NT2/D1 (cell line): ENCODE results near the gene KIAA0232.

ENCODE experiments used
- DNase-seq: peaks from one replicate; pipeline ENCODE4 v3.0.0-alpha.2; 2011; ENCODE audit warnings: low read depth, low spot score
- H3K27me3 ChIP-seq: 2 replicates; pipeline ENCODE4 v1.6.0; 2011; ENCODE audit warnings: mild to moderate bottlenecking; ENCODE audit not compliant: insufficient read length, insufficient read depth
- H3K36me3 ChIP-seq: 2 replicates; pipeline ENCODE4 v1.6.1; 2011; ENCODE audit warnings: mild to moderate bottlenecking, low read length, mixed read lengths; ENCODE audit not compliant: insufficient read depth, insufficient read length
- H3K4me1 ChIP-seq: 2 replicates; pipeline ENCODE4 v1.5.1; 2011; ENCODE audit not compliant: insufficient read depth, insufficient read length
- H3K4me3 ChIP-seq: 2 replicates; pipeline ENCODE4 v1.5.1; 2011; ENCODE audit warnings: low read depth; ENCODE audit not compliant: insufficient read length
- H3K9ac ChIP-seq: 2 replicates; pipeline ENCODE4 v1.6.0; 2011; ENCODE audit warnings: low read depth; ENCODE audit not compliant: insufficient read length
- H3K9me3 ChIP-seq: 2 replicates; pipeline ENCODE4 v1.5.1; 2011; ENCODE audit warnings: mild to moderate bottlenecking, low read length; ENCODE audit not compliant: insufficient read depth
- SUZ12 ChIP-seq: IDR thresholded peaks from 2 replicates; pipeline ENCODE4 v1.6.1; 2011; ENCODE audit not compliant: insufficient read length, insufficient read depth; ENCODE audit errors: extremely low read depth
- YY1 ChIP-seq: IDR thresholded peaks from 2 replicates; pipeline ENCODE4 v1.6.1; 2011; ENCODE audit not compliant: insufficient read length, insufficient read depth
- ZNF274 ChIP-seq: IDR thresholded peaks from 2 replicates; pipeline ENCODE4 v1.6.1; 2011; ENCODE audit warnings: mild to moderate bottlenecking, low read depth, low read length

KIAA0232 gene

GRCh38 chr4:6782147-6782845 is at the start of gene KIAA0232:
Gene KIAA0232, plus strand, starts transcription at chr4:6782727. Its CDS starts 41,727 bp downstream, at chr4:6824454.
- no peak for TF ChIP-seq SUZ12
- TF ChIP-seq YY1, result no peak
- no peak for TF ChIP-seq ZNF274
- Histone ChIP-seq H3K27me3 (peaks cover 12% of the 10 kb centered on the region), H3K4me3 (peak within 1 kb of the TSS; percentile 82), H3K4me1 (peaks cover 16% of the 10 kb centered on the region), H3K9ac (peak within 1 kb of the TSS; percentile 92), H3K36me3 (peaks cover 10% of the 10 kb centered on the region), H3K9me3 (no peaks in the 10 kb centered on the region)
- peak; percentile 84 for DNase-seq

- no peak for DNase-seq
- H3K27me3 ChIP-seq, result peaks cover 3% of the 10 kb centered on the region
- H3K9me3 ChIP-seq, result no peaks in the 10 kb centered on the region
- H3K4me1 ChIP-seq, result peaks cover 14% of the 10 kb centered on the region
- no peak overlapping the region for H3K9ac ChIP-seq
- no peak overlapping the region for H3K4me3 ChIP-seq
- no peak for TF ChIP-seq YY1
- TF ChIP-seq ZNF274, result no peak
- no peak for TF ChIP-seq SUZ12
- H3K36me3 ChIP-seq, result no peaks in the 10 kb centered on the region
These were observed 49.0 kb upstream of the KIAA0232 start for GRCh38 chr4:6733358-6734164.

- H3K9ac ChIP-seq, result no peak overlapping the region
- H3K4me3 ChIP-seq, result no peak overlapping the region
- DNase-seq, result no peak
- TF ChIP-seq SUZ12, result no peak
- no peak for TF ChIP-seq ZNF274
- no peak for TF ChIP-seq YY1
- H3K4me1 ChIP-seq, result peaks cover 10% of the 10 kb centered on the region
- no peaks in the 10 kb centered on the region for H3K9me3 ChIP-seq
- H3K27me3 ChIP-seq, result peaks cover 3% of the 10 kb centered on the region
- H3K36me3 ChIP-seq, result no peaks in the 10 kb centered on the region
These were observed 48.3 kb upstream of the KIAA0232 start for GRCh38 chr4:6734165-6734786.

GRCh38 chr4:6739920-6740319 is 42.6 kb upstream of the KIAA0232 start:
- no peak for DNase-seq
- Histone ChIP-seq H3K4me3 (no peak overlapping the region), H3K27me3 (no peaks in the 10 kb centered on the region), H3K36me3 (no peaks in the 10 kb centered on the region), H3K9ac (no peak overlapping the region), H3K4me1 (no peaks in the 10 kb centered on the region), H3K9me3 (0 out of 2 replicates have a peak, but pooled peaks cover 3% of the 10 kb centered on the region)
- no peak for TF ChIP-seq SUZ12
- no peak for TF ChIP-seq ZNF274
- TF ChIP-seq YY1, result no peak

- no peak overlapping the region for H3K4me3 ChIP-seq
- H3K36me3 ChIP-seq, result no peaks in the 10 kb centered on the region
- H3K4me1 ChIP-seq, result no peaks in the 10 kb centered on the region
- DNase-seq, result no peak
- H3K9me3 ChIP-seq, result 0 out of 2 replicates have a peak, but pooled peaks cover 3% of the 10 kb centered on the region
- H3K27me3 ChIP-seq, result no peaks in the 10 kb centered on the region
- TF ChIP-seq ZNF274 (no peak), YY1 (no peak), SUZ12 (no peak)
- no peak overlapping the region for H3K9ac ChIP-seq
These were observed 42.2 kb upstream of the KIAA0232 start for GRCh38 chr4:6740347-6740746.

- Histone ChIP-seq H3K36me3 (no peaks in the 10 kb centered on the region), H3K9ac (no peak overlapping the region), H3K4me3 (no peak overlapping the region), H3K4me1 (peaks cover 5% of the 10 kb centered on the region), H3K27me3 (no peaks in the 10 kb centered on the region), H3K9me3 (0 out of 2 replicates have a peak, but pooled peaks cover 3% of the 10 kb centered on the region)
- no peak for DNase-seq
- TF ChIP-seq YY1, result no peak
- TF ChIP-seq SUZ12, result no peak
- TF ChIP-seq ZNF274, result no peak
These were observed 40.0 kb upstream of the KIAA0232 start for GRCh38 chr4:6742507-6742906.
